ENCODE measurements around the gene SELENOM. TPM values are rescaled to one million over a fixed set of nuclear protein-coding genes. Genes with fewer than 3 reads are reported as not detected.
A peak's percentile ranks its signal among the peaks of the same experiment; 100 is the strongest.
"Not testable (repeated sequence)": the region's sequence is repeated elsewhere in the genome, so short reads cannot be mapped to it uniquely, and the experiment has no call there.

Gene SELENOM
- total RNA-seq, 1 experiment from 2014 or later: 32.0 TPM

GRCh38 chr22:31080848-31081649 lies 26.3 kb downstream of the SELENOM start, which contains the start of gene SMTN:
Gene SMTN, plus strand, starts transcription at chr22:31081318. Its CDS starts 1,941 bp downstream, at chr22:31083259.
- DNase-seq (ENCODE audit: extremely low read depth, low read depth): peak; percentile 80

GRCh38 chr22:31080164-31080847 lies 27.1 kb downstream of the SELENOM start:
- DNase-seq (ENCODE audit: extremely low read depth, low read depth): no peak

- DNase-seq (ENCODE audit: extremely low read depth, low read depth): no peak
Observed at GRCh38 chr22:31079095-31079642, 28.2 kb downstream of the SELENOM start.

GRCh38 chr22:31078389-31078788 lies 29.0 kb downstream of the SELENOM start:
- DNase-seq (ENCODE audit: extremely low read depth, low read depth): not testable (repeated sequence)

GRCh38 chr22:31077681-31078080 lies 29.7 kb downstream of the SELENOM start:
- no peak for DNase-seq (ENCODE audit: extremely low read depth, low read depth)

DNA sequence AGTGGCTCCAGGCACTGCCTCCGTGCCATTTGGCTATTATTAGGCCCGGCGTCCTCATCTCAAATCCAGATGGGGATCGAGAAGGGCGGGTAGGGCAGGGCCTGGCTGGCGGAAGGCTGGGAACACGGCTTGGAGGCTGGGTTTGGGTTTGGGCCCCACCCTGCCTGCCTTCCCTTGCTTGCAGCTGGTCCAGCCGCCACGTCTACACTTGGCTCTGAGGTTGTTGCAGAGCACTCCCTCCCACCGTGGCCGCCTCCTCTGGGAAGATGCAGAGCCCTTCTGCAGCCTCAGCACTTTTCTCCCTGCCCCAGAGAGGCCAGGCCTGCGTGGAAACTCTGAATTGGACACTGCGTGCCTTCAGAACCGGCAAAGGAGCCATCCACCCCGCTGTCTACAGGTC lies 31.4 kb downstream of the SELENOM start:
- DNase-seq (ENCODE audit: extremely low read depth, low read depth): no peak

DNA sequence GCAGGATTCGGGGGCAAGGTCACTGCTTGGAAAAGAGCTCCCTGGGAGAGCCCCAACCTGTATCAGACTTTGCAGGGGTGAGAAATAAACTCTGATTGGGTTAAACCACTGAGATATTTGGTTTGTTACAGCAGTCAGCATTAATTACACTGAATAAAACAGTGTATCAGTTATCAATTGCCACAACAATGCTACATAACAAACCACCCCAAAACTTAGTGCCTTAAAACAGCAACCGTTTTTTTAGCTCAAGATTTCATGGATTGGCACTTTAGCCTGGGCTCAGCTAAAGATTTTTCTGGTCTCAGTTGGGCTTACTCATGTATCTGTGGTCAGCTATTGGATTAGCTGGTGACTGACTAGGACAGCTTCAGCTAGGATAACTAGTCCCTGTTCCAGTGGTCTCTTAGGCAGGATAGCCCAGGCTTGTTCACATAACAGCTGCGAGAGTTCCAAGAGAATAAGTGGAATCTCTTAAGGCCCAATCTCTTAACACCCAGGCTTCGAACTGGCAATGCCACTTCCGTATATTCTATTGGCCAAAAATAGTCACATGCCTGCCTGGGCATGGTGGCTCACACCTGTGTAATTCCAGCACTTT lies 33.7 kb downstream of the SELENOM start:
- not testable (repeated sequence) for DNase-seq (ENCODE audit: extremely low read depth, low read depth)

DNA sequence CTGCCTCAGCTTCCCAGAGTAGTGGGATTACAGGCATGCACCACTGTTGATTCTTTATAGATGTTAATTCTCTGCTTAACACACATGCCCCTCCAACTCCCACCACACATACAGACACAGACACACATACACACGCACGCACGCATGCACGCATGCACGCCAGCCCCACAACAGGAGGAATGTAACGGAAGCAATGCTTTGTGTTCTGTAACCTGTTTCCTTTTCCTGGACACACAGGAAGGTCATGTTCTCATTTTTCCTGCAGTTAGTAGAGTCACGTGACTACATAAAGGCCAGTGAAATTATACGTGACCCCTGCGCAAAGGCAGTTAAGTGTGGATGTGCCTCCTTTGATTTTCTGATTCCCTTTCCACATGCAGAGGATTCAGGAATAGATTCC lies 34.2 kb downstream of the SELENOM start:
- not testable (repeated sequence) for DNase-seq (ENCODE audit: extremely low read depth, low read depth)

DNA sequence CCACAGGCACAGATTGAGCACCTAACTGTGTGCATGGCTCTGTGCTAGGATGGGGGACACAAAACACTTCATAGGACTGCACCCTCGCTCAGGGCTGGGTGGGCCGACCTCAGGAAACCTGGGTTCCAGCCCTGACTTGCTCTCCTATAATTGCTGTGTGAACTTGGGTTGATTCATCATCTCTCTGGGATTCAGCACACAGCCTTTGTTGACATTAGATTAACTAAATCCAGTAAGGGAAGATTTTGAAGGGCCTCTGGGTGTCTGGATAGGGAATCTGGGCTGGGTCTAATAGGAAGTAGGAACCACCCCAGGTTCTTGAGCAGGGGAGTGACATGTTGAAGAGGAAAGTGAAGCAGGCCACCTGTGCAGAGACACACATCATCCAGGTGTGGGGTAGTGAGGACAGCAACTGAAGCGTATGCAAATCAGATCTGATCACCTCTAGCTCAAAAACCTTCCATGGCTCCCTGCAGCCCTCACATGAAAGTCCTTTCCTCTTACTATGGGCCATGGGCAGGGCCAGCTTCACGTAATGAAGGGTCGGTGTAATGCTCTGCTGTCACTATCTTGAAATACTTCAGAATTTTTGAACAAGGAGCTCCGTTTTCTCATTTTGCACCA lies 37.6 kb downstream of the SELENOM start:
- not testable (repeated sequence) for DNase-seq (ENCODE audit: extremely low read depth, low read depth)

DNA sequence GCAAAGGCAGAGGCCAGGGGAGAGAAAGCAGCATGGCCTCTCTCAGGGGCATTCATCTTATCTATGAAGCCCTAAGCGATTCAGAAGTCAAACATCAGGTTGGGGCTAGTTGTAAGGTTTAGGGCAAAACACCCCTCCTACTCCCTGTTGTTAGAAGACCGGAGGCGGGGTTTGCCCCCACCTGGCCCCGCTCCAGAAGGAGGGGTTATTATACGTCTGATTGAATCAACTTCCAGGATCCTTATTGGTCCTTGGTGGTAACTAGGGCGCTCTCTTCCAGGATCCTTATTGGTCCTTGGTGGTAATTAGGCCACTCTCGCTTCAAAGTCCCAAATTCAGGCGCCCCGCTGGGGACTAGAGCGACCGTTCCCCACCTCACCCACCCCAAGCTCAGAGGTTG lies 38.4 kb downstream of the SELENOM start:
- DNase-seq (ENCODE audit: extremely low read depth, low read depth): no peak

DNA sequence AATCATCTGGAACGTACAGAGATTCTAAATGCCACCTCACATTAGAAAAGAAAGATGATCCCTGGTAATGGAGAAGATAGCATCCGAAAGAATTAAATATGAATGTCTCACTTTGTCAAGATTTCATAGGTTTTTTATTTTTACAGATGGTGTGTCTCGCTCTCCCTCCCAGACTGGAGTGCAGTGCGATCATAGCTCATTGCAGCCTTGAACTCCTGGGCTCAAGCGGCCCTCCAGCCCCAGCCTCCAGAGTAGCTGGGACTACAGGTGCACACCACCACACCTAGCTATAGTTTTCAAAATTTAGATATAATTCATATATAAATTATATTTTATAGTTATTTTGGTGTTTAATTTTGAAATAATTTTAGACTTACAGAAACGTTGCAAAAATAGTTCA lies 43.0 kb downstream of the SELENOM start:
- DNase-seq (ENCODE audit: extremely low read depth, low read depth): no peak

GRCh38 chr22:31062566-31063230 lies 44.7 kb downstream of the SELENOM start:
- DNase-seq (ENCODE audit: extremely low read depth, low read depth): no peak

DNA sequence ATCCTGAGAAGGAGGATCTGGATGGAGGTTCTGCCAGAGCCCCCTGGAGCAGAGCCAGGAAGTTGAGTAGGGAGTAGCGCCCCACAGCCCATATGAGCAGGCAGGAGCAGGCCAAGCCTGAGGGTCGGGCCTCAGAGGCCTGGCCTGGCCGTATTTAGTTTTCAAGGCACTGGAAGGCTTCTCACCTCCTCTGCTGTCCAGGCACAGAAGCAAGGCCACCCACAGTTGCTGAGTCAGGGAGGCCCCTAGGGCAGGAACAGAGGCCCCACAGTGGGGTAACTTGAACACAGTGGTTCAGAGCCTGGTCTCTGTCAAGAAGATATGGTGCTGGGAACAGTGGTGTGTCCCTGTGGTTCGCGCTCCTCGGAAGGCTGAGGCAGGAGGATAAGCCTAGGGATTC lies 47.7 kb downstream of the SELENOM start:
- not testable (repeated sequence) for DNase-seq (ENCODE audit: extremely low read depth, low read depth)

DNA sequence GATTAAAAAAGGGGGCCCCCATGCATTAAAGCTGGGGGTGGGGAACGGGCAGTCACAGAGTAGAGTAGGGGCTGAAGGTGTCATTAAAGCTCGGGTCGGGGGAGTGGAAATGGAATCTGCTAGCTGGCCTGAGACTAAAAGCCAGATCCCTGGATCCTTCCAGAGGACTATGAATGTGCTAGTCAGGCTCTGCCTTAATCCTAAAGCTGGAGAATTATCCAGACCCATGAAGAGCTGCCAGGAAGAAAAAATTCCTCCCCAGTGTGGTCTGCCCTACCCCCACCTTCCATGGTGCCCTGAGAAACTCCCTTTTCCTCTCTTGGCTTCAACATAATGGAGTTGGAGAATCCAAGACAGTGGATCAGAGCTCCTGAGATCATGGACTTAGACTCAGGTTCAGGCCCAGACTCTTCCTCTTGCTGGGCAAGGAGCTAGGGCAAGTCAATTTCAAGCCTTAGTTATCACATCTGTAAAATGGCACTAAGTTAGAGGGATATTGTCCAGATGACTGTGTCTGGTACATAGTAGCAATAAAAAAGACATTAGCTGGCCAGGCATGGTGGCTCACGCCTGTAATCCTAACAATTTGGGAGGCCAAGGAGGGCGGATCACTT lies 50.3 kb downstream of the SELENOM start:
- no peak for DNase-seq (ENCODE audit: extremely low read depth, low read depth)

DNA sequence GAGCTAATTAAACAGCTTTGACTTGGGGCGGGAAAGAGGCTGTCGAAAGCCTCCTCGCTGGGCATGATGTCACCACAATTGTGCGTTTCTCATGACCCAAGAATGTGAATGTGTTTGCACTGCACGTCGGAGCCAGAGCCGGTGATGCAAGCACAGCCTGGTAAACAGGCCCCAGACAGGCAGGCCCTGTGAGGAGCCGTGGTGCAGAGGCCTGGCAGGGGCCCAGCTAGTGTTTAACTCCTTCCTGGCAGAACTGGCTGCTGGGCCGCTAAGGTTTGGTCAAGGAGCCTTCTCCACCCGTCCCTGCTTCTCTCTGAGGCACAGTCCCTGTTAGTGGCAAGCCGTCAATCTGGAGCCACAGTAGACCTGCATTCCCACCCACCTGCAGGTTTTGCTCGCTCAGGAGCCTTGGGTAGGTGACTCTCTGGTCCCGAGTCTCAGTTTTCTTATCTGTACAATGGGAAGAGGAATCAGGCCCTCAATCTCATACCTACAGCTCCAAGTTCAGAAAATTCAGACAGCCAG lies 51.7 kb downstream of the SELENOM start:
- DNase-seq (ENCODE audit: extremely low read depth, low read depth): peak; percentile 88

DNA sequence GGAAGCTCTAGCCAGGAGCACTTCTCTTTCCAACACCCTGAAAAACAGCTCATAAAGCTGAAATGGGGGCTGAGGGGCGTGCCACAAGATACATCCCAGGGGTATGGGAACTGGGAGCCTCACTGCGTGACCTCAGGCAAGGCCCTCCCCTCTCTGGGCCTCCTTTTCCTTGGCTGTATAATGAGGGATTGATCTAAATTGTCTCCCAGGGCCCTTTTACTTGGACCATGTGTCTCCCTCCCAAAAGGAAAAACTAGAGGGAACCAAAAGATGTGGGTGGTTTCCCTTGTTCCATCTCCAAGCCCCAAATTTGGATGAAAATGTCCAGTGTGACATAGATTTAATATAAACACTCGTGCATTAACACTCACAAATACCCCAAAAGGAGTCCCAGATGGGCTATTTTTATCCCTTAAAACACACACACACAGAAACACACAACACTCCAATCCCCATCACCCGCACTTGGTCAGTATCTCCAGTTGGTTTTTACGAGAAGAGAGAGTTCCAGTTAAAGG lies 52.2 kb downstream of the SELENOM start:
- no peak for DNase-seq (ENCODE audit: extremely low read depth, low read depth)

All from NCI-H460 (cell line).